Measurements from ENCODE around the gene PHOX2A. TPM values are rescaled to one million over a fixed set of nuclear protein-coding genes. Genes with fewer than 3 reads are reported as not detected.

Gene PHOX2A
- total RNA-seq, 4 donors from 2014 or later: not detected

DNA sequence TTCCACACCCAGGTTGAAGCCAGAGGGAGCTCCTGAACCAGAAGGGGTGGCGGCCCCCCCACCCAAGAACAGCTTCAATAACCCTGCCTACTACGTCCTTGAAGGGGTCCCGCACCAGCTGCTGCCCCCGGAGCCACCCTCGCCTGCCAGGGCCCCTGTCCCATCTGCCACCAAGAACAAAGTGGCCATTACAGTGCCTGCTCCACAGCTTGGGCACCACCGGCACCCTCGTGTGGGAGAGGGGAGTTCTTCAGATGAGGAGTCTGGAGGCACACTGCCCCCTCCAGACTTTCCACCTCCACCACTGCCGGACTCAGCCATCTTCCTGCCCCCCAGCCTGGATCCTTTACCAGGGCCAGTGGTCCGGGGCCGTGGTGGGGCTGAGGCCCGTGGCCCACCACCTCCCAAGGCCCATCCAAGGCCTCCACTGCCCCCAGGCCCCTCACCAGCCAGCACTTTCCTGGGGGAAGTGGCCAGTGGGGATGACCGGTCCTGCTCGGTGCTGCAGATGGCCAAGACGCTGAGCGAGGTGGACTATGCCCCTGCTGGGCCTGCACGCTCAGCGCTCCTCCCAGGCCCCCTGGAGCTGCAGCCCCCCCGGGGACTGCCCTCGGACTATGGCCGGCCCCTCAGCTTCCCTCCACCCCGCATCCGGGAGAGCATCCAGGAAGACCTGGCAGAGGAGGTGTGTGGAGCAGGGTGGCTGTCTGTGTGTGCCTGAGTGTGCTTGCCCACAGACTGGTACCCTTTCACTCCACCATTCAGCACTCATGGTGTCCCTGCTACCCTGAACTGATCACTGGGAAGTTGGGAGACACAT is 6.7 kb downstream of the PHOX2A start:
- Histone ChIP-seq H3K27me3 (peaks cover 1 to 14% of the 10 kb centered on the region in 2 donors), H3K27ac (no peak overlapping the region), H3K4me1 (peaks cover 0 to 14% of the 10 kb centered on the region in 2 donors), H3K4me3 (no peak overlapping the region), H3K36me3 (no peaks in the 10 kb centered on the region), H3K9me3 (no peaks in the 10 kb centered on the region)
- intact Hi-C loops (cut with DNase I; ENCODE audit: low total_unique reads): no loop called here
- TF ChIP-seq POLR2A (IDR thresholded peaks at IDR 0.05): no peak
- TF ChIP-seq, protein P1, sequence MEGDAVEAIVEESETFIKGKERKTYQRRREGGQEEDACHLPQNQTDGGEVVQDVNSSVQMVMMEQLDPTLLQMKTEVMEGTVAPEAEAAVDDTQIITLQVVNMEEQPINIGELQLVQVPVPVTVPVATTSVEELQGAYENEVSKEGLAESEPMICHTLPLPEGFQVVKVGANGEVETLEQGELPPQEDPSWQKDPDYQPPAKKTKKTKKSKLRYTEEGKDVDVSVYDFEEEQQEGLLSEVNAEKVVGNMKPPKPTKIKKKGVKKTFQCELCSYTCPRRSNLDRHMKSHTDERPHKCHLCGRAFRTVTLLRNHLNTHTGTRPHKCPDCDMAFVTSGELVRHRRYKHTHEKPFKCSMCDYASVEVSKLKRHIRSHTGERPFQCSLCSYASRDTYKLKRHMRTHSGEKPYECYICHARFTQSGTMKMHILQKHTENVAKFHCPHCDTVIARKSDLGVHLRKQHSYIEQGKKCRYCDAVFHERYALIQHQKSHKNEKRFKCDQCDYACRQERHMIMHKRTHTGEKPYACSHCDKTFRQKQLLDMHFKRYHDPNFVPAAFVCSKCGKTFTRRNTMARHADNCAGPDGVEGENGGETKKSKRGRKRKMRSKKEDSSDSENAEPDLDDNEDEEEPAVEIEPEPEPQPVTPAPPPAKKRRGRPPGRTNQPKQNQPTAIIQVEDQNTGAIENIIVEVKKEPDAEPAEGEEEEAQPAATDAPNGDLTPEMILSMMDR (IDR thresholded peaks at IDR 0.05): no peak
- no peak for DNase-seq

DNA sequence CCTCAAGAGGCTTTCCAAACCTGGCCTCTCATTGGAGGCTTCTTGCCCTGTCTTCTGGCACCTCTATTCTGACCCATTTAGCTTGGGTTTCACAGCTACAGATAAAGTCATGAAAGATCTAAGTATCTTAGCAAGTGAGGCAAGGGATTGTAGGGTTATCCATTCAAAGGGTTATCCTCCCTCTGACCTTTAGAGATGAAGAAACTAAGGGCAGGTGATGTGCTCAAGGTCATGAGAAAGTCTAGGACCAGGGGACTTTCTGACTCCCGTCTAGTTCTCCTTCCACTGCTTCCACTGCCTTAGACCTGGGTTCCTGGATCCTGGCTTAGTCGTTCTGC is 7.2 kb downstream of the PHOX2A start:
- DNase-seq: no peak
- no peaks in the 10 kb centered on the region for H3K36me3 ChIP-seq
- TF ChIP-seq POLR2A (IDR thresholded peaks at IDR 0.05): no peak
- TF ChIP-seq, protein P1 (IDR thresholded peaks at IDR 0.05): no peak
- intact Hi-C loops (cut with DNase I; ENCODE audit: low total_unique reads): no loop called here
- no peaks in the 10 kb centered on the region for H3K9me3 ChIP-seq
- no peak overlapping the region for H3K4me3 ChIP-seq
- peaks cover 0 to 14% of the 10 kb centered on the region in 2 donors for H3K4me1 ChIP-seq
- H3K27me3 ChIP-seq: peaks cover 0 to 10% of the 10 kb centered on the region in 2 donors
- no peak overlapping the region for H3K27ac ChIP-seq

DNA sequence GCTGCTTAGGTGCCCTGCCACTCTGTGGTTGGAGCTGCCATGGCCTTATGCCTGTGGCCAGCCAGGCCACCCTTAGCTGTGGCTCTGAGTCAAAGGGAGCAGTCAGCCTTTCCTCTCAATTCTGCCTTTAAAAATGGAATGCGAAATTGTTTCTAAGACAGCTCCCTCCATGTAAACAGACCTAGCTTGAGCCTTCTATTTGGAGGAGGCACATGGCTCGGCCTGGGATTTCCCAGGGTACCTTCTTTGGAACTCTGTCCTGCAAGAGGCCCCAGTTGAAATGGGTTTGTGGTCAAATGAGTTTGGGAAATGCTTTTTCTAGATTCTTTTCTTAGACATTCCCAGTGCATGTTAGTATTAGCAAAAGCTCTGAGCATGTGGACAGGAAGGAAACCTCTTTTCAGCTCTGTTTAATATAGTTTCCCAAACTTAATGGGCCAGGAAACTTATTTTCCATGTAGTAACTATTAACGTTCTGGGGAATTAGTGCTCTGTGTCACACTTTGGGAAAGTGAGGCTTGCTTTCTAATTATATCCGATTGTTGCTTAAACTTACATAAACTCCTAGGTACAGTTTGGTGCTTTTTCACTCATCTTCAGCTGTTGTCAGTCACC is 7.8 kb downstream of the PHOX2A start:
- no peak for DNase-seq
- Histone ChIP-seq H3K27me3 (peaks cover 0 to 5% of the 10 kb centered on the region in 2 donors), H3K27ac (no peak overlapping the region), H3K36me3 (no peaks in the 10 kb centered on the region), H3K4me1 (peaks cover 0 to 14% of the 10 kb centered on the region in 2 donors), H3K9me3 (no peaks in the 10 kb centered on the region), H3K4me3 (no peak overlapping the region)
- TF ChIP-seq, protein P1 (IDR thresholded peaks at IDR 0.05): no peak
- no peak for TF ChIP-seq POLR2A (IDR thresholded peaks at IDR 0.05)
- intact Hi-C loops (cut with DNase I; ENCODE audit: low total_unique reads): no loop called here

DNA sequence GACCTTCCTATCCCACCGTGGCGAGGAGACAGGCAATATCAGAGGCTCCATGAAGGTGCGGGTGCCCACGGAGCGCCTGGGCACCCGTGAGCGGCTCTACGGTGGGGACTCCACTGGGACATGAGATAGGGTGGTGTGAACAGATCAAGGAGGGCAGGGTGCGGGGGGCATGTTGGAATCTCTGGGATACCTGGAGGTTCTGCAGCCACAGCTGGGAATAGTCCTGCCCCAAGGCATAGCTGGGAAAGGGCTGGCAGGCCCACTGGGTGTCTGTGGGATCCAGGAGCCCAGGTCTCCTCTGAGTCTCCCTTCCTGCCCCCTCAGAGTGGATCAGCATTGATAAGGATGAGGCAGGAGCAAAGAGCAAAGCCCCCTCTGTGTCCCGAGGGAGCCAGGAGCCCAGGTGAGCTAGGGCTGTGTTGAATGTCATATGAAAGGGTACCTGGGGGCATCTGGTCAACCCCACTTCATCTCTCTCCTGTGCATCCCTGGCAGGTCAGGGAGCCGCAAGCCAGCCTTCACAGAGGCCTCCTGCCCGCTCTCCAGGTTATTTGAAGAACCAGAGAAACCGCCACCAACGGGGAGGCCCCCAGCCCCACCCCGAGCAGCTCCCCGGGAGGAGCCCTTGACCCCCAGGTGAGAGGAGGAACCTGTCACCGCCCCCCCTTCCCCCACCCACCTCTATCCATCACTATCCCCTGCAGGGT is 8.5 kb downstream of the PHOX2A start:
- Histone ChIP-seq H3K4me3 (no peak overlapping the region), H3K27ac (no peak overlapping the region), H3K4me1 (peaks cover 0 to 14% of the 10 kb centered on the region in 2 donors), H3K27me3 (no peaks in the 10 kb centered on the region), H3K36me3 (no peaks in the 10 kb centered on the region), H3K9me3 (no peaks in the 10 kb centered on the region)
- DNase-seq: no peak
- intact Hi-C loops (cut with DNase I; ENCODE audit: low total_unique reads): no loop called here
- no peak for TF ChIP-seq POLR2A (IDR thresholded peaks at IDR 0.05)
- TF ChIP-seq, protein P1 (IDR thresholded peaks at IDR 0.05): no peak

DNA sequence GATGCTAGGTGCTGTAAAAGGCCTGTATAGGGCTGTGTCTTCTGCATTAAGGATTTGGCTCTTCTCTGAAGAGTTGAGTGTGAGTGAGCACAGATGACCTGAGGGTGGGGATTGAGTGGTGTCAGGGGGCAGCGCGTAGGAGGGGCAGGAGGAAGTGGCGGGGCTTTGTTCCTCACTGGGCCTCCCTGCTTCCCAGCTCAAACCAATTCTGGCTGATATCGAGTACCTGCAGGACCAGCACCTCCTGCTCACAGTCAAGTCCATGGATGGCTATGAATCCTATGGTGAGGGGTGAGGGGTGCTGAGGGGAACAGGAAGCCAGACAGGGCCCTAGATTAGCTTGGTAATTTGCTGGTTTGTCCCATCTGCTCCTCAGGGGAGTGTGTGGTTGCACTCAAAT is 9.1 kb downstream of the PHOX2A start:
- H3K36me3 ChIP-seq: no peaks in the 10 kb centered on the region
- H3K9me3 ChIP-seq: no peaks in the 10 kb centered on the region
- DNase-seq: no peak

More for the DNA sequence above, 9.1 kb downstream of the PHOX2A start:
- peaks cover 0 to 12% of the 10 kb centered on the region in 2 donors for H3K4me1 ChIP-seq
- H3K4me3 ChIP-seq: no peak overlapping the region
- intact Hi-C loops (cut with DNase I; ENCODE audit: low total_unique reads): no loop called here
- no peak overlapping the region for H3K27ac ChIP-seq
- H3K27me3 ChIP-seq: no peaks in the 10 kb centered on the region
- no peak for TF ChIP-seq POLR2A (IDR thresholded peaks at IDR 0.05)
- TF ChIP-seq, protein P1 (IDR thresholded peaks at IDR 0.05): no peak

Measured in uterus (tissue), 4 donors.